GM12878 (cell line): ENCODE measurements around the gene BTG2.
"Not testable (repeated sequence)": the region's sequence is repeated elsewhere in the genome, so short reads cannot be mapped to it uniquely, and the experiment has no call there.

ENCODE experiments used
- ATF7 ChIP-seq: fragments of 450-650 bp; IDR thresholded peaks from 2 replicates; pipeline ENCODE4 v1.6.1; 2016; ENCODE audit warnings: low read depth, mild to moderate bottlenecking
- BACH1 ChIP-seq: fragments of 450-650 bp; IDR thresholded peaks from 2 replicates; pipeline ENCODE4 v1.6.1; 2017; ENCODE audit warnings: mild to moderate bottlenecking, borderline replicate concordance
- CBFB ChIP-seq: IDR thresholded peaks from 2 replicates; pipeline ENCODE4 v1.6.1; 2016; ENCODE audit warnings: antibody characterized with exemption, low read depth
- CEBPB ChIP-seq, 2 experiments: fragments of 150-350 bp in 1 of 2; IDR thresholded peaks; 2 replicates each; pipeline ENCODE4 v1.6.1; 2012 to 2014; ENCODE audit warnings: low read depth in 2 of 2, low read length in 2 of 2, borderline replicate concordance in 1 of 2, inconsistent platforms in 1 of 2
- MEF2A ChIP-seq: IDR thresholded peaks from 2 replicates; pipeline ENCODE4 v1.6.1; 2011; ENCODE audit warnings: low read depth, mild to moderate bottlenecking, low read length, moderate library complexity; ENCODE audit not compliant: insufficient read depth
- NRF1 ChIP-seq: conservative IDR thresholded peaks from 2 replicates; pipeline ENCODE4 v1.6.1; 2011; ENCODE audit warnings: mild to moderate bottlenecking, low read depth, low read length, improper control_type of control experiment
- YY1 ChIP-seq: IDR thresholded peaks from 2 replicates; pipeline ENCODE4 v1.6.1; 2011; ENCODE audit warnings: low read depth, mild to moderate bottlenecking, low read length
- TF ChIP-seq, protein P1 (sequence below), 3 experiments: IDR thresholded peaks in 2 of 3; conservative IDR thresholded peaks in 1 of 3; 2 replicates each; pipeline ENCODE4 v1.5.1; 2011; ENCODE audit warnings: low read depth in 3 of 3, low read length in 3 of 3, mild to moderate bottlenecking in 3 of 3, control low read depth in 2 of 3, moderate library complexity in 2 of 3, inconsistent platforms in 1 of 3, mixed read lengths in 1 of 3; ENCODE audit not compliant: control insufficient read depth in 2 of 3, insufficient read depth in 1 of 3; ENCODE audit errors: extremely low read depth in 1 of 3
- TF ChIP-seq, protein P2 (sequence below): fragments of 150-350 bp; IDR thresholded peaks from 2 replicates; pipeline ENCODE4 v1.6.1; 2016; ENCODE audit warnings: low read depth, low read length

DNA sequence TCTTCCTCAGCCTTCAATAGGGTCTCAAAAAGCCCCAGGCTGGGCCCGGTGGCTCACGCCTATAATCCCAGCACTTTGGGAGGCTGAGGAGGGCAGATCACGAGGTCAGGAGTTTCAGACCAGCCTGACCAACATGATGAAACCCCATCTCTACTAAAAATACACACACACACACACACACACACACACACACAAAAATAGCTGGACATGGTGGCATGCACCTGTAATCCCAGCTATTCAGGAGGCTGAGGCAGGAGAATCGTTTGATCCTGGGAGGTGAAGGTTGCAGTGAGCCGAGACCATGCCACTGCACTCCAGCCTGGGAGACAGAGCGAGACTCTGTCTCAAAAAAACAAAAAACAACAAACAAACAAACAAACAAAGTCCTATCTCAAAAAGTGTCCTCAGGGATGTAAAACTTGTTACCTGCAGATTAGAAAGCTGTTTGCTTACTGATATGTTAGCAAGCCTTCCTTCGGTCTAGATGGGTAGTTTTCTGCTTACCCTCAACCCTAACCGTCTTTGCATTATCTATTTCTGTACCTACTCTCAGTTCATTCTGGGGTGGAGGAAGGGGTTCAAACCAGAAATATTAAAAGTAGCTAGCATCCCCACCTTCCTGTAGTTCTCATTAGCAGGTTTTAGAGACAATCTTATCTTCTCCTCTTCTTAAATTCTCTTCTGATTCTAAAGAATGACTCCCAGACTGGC, 5.4 kb upstream of the BTG2 start:
- TF ChIP-seq MEF2A (peak; percentile 86), ATF7 (peak; percentile 21; the same call in 1 of the 2 replicates)
- not testable (repeated sequence) for TF ChIP-seq CBFB; BACH1; YY1; NRF1; CEBPB (IDR thresholded peaks at IDR 0.05; ENCODE audit: borderline replicate concordance in 1 of 2, low read depth in 2 of 2, low read length in 2 of 2)
- TF ChIP-seq, protein P1, sequence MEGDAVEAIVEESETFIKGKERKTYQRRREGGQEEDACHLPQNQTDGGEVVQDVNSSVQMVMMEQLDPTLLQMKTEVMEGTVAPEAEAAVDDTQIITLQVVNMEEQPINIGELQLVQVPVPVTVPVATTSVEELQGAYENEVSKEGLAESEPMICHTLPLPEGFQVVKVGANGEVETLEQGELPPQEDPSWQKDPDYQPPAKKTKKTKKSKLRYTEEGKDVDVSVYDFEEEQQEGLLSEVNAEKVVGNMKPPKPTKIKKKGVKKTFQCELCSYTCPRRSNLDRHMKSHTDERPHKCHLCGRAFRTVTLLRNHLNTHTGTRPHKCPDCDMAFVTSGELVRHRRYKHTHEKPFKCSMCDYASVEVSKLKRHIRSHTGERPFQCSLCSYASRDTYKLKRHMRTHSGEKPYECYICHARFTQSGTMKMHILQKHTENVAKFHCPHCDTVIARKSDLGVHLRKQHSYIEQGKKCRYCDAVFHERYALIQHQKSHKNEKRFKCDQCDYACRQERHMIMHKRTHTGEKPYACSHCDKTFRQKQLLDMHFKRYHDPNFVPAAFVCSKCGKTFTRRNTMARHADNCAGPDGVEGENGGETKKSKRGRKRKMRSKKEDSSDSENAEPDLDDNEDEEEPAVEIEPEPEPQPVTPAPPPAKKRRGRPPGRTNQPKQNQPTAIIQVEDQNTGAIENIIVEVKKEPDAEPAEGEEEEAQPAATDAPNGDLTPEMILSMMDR (IDR thresholded peaks at IDR 0.05 in 2 of 3, conservative IDR thresholded peaks at IDR 0.05 in 1 of 3; ENCODE audit: control insufficient read depth in 2 of 3, extremely low read depth in 1 of 3, insufficient read depth in 1 of 3, low read depth in 3 of 3, low read length in 3 of 3), result not testable (repeated sequence)
- TF ChIP-seq, protein P2, sequence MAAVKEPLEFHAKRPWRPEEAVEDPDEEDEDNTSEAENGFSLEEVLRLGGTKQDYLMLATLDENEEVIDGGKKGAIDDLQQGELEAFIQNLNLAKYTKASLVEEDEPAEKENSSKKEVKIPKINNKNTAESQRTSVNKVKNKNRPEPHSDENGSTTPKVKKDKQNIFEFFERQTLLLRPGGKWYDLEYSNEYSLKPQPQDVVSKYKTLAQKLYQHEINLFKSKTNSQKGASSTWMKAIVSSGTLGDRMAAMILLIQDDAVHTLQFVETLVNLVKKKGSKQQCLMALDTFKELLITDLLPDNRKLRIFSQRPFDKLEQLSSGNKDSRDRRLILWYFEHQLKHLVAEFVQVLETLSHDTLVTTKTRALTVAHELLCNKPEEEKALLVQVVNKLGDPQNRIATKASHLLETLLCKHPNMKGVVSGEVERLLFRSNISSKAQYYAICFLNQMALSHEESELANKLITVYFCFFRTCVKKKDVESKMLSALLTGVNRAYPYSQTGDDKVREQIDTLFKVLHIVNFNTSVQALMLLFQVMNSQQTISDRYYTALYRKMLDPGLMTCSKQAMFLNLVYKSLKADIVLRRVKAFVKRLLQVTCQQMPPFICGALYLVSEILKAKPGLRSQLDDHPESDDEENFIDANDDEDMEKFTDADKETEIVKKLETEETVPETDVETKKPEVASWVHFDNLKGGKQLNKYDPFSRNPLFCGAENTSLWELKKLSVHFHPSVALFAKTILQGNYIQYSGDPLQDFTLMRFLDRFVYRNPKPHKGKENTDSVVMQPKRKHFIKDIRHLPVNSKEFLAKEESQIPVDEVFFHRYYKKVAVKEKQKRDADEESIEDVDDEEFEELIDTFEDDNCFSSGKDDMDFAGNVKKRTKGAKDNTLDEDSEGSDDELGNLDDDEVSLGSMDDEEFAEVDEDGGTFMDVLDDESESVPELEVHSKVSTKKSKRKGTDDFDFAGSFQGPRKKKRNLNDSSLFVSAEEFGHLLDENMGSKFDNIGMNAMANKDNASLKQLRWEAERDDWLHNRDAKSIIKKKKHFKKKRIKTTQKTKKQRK, result not testable (repeated sequence)
